ENCODE data around the gene SENP5. TPM values are rescaled to one million over a fixed set of nuclear protein-coding genes. Genes with fewer than 3 reads are reported as not detected.

SENP5 gene
- total and polyA plus RNA-seq, 9 of the 15 experiments (the other 6 are each of a cell fraction or from before 2014, with no cell fraction given) = 18.3 to 59.7 (median 35.8) TPM

DNA sequence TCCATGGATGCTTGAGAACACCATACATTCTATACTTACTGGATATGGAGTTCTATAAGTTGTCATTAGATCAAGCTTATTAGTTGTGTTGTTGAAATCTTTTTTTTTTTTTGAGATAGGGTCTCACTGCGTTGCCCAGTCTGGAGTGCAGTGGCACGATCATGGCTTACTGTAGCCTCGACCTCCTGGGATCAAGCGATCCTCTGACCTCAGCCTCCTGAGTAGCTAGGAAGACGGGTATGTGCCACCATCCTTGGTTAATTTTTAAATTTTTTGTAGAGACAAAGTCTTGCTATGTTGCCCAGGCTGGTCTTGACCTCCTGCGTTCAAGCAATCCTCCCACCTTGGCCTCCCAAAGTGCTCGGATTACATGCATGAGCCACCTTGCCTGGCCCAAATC lies 87.1 kb downstream of the SENP5 start (continued):
- TF ChIP-seq, protein P1, sequence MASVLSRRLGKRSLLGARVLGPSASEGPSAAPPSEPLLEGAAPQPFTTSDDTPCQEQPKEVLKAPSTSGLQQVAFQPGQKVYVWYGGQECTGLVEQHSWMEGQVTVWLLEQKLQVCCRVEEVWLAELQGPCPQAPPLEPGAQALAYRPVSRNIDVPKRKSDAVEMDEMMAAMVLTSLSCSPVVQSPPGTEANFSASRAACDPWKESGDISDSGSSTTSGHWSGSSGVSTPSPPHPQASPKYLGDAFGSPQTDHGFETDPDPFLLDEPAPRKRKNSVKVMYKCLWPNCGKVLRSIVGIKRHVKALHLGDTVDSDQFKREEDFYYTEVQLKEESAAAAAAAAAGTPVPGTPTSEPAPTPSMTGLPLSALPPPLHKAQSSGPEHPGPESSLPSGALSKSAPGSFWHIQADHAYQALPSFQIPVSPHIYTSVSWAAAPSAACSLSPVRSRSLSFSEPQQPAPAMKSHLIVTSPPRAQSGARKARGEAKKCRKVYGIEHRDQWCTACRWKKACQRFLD (CRISPR knock-in tag; IDR thresholded peaks at IDR 0.05) = no peak

DNA sequence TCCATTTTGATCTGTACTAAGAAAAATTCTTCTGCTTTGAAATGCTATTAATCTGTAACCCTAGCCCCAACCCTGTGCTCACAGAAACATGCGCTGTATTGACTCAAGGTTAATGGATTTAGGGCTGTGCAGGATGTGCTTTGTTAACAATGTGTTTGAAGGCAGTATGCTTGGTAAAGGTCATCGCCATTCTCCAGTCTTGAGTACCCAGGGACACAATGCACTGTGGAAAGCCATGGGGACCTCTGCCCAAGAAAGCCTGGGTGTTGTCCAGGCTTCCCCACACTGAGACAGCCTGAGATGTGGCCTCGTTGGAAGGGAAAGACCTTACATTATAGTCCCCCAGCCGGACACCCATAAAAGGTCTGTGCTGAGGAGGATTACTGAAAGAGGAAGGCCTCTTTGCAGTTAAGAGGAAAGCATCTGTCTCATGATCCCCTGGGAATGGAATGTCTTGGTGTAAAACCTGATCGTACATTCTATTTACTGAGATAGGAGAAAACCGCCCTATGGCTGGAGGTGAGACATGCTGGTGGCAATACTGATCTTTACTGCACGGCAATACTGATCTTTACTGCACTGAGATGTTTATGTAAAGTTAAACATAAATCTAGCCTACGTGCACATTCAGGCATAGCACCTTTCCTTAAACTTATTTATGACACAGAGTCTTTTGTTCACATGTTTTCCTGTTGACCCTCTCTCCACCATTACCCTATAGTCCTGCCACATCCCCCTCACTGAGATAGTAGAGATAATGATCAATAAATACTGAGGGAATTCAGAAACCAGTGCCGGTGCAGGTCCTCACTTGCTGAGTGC lies 94.6 kb downstream of the SENP5 start:
- no peak overlapping the region for H3K4me2 ChIP-seq (ENCODE audit: insufficient read depth, low read length)
- peak; percentile 58 for FAIRE-seq
- H3K9ac ChIP-seq (ENCODE audit: insufficient read depth in 1 of 2, low read depth in 2 of 2, low read length in 2 of 2) = no peak overlapping the region
- 0 out of 3 replicates have a peak, but pooled peaks cover under 1% of the 10 kb centered on the region for H3K79me2 ChIP-seq (ENCODE audit: control insufficient read depth, insufficient read depth, low read length)
- intact Hi-C loops (cut with micrococcal nuclease) = no loop called here
- in situ Hi-C loops (cut with MboI) = no loop called here
- BruUV-seq (replicated peaks) = no TSS peak
- H3K27ac ChIP-seq (ENCODE audit: extremely low read depth, low read depth, low read length) = no peak overlapping the region
- DNase-seq (ENCODE audit: extremely low read depth in 1 of 4, low spot score in 3 of 4) = no peak
- no peak for ATAC-seq
- CTCF ChIA-PET (ENCODE audit: low intra/inter-chr PET ratio) = no interaction called here
- H4K20me1 ChIP-seq (replicated peaks; ENCODE audit: control insufficient read depth, insufficient read depth, low read length) = no peaks in the 10 kb centered on the region
- no peaks in the 10 kb centered on the region for H3K9me1 ChIP-seq (ENCODE audit: control insufficient read depth, insufficient read depth, low read length)
- POLR2A ChIA-PET = no interaction called here
- H3K4me1 ChIP-seq (replicated peaks in 1 of 2; ENCODE audit: control insufficient read depth in 2 of 2, insufficient read depth in 2 of 2, low read length in 2 of 2) = no peaks in the 10 kb centered on the region
- no peak overlapping the region for H2AFZ ChIP-seq (ENCODE audit: low read depth, low read length)
- no peaks in the 10 kb centered on the region for H3K27me3 ChIP-seq (ENCODE audit: control insufficient read depth in 2 of 2, insufficient read depth in 2 of 2, low read length in 2 of 2)
- peaks cover 5% of the 10 kb centered on the region; the same call in 1 of the 3 replicates for H3K36me3 ChIP-seq (ENCODE audit: control insufficient read depth, insufficient read depth, low read length)
- WGBS (ENCODE audit: insufficient coverage, low coverage, missing lambda C conversion rate) = 48% methylated on average over 9 of the region's 9 CpGs
- no peaks in the 10 kb centered on the region for H3K9me3 ChIP-seq (replicated peaks; ENCODE audit: control insufficient read depth, insufficient read depth, low read depth, low read length)
- no peak overlapping the region for H3K4me3 ChIP-seq
- TF ChIP-seq ZNF274 (IDR thresholded peaks at IDR 0.05; ENCODE audit: borderline replicate concordance, low read depth, low read length) (no peak), MEF2A (IDR thresholded peaks at IDR 0.05; ENCODE audit: control insufficient read depth, low read depth, low read length) (no peak), TRIM24 (IDR thresholded peaks at IDR 0.05) (no peak), NRF1 (conservative IDR thresholded peaks at IDR 0.05 in 1 of 2, IDR thresholded peaks at IDR 0.05 in 1 of 2) (no peak), NR4A1 (CRISPR knock-in tag; IDR thresholded peaks at IDR 0.05) (no peak), NR4A1 (tag; IDR thresholded peaks at IDR 0.05) (no peak), XRCC3 (IDR thresholded peaks at IDR 0.05) (no peak), ZKSCAN8 (CRISPR knock-in tag; IDR thresholded peaks at IDR 0.05) (no peak)
- TF ChIP-seq, protein P2, sequence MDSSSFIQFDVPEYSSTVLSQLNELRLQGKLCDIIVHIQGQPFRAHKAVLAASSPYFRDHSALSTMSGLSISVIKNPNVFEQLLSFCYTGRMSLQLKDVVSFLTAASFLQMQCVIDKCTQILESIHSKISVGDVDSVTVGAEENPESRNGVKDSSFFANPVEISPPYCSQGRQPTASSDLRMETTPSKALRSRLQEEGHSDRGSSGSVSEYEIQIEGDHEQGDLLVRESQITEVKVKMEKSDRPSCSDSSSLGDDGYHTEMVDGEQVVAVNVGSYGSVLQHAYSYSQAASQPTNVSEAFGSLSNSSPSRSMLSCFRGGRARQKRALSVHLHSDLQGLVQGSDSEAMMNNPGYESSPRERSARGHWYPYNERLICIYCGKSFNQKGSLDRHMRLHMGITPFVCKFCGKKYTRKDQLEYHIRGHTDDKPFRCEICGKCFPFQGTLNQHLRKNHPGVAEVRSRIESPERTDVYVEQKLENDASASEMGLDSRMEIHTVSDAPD (CRISPR knock-in tag; IDR thresholded peaks at IDR 0.05) = no peak
- TF ChIP-seq, protein P3, sequence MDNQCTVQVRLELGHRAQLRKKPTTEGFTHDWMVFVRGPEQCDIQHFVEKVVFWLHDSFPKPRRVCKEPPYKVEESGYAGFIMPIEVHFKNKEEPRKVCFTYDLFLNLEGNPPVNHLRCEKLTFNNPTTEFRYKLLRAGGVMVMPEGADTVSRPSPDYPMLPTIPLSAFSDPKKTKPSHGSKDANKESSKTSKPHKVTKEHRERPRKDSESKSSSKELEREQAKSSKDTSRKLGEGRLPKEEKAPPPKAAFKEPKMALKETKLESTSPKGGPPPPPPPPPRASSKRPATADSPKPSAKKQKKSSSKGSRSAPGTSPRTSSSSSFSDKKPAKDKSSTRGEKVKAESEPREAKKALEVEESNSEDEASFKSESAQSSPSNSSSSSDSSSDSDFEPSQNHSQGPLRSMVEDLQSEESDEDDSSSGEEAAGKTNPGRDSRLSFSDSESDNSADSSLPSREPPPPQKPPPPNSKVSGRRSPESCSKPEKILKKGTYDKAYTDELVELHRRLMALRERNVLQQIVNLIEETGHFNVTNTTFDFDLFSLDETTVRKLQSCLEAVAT (IDR thresholded peaks at IDR 0.05) = no peak
- TF ChIP-seq, protein P4, sequence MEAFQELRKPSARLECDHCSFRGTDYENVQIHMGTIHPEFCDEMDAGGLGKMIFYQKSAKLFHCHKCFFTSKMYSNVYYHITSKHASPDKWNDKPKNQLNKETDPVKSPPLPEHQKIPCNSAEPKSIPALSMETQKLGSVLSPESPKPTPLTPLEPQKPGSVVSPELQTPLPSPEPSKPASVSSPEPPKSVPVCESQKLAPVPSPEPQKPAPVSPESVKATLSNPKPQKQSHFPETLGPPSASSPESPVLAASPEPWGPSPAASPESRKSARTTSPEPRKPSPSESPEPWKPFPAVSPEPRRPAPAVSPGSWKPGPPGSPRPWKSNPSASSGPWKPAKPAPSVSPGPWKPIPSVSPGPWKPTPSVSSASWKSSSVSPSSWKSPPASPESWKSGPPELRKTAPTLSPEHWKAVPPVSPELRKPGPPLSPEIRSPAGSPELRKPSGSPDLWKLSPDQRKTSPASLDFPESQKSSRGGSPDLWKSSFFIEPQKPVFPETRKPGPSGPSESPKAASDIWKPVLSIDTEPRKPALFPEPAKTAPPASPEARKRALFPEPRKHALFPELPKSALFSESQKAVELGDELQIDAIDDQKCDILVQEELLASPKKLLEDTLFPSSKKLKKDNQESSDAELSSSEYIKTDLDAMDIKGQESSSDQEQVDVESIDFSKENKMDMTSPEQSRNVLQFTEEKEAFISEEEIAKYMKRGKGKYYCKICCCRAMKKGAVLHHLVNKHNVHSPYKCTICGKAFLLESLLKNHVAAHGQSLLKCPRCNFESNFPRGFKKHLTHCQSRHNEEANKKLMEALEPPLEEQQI (IDR thresholded peaks at IDR 0.05) = no peak

Measured in K562 (cell line).